ENCODE results near the gene CIB1. TPM values are rescaled to one million over a fixed set of nuclear protein-coding genes. Genes with fewer than 3 reads are reported as not detected.

CIB1 gene
- total RNA-seq, 2 experiments from 2014 or later = 279 to 295 TPM

DNA sequence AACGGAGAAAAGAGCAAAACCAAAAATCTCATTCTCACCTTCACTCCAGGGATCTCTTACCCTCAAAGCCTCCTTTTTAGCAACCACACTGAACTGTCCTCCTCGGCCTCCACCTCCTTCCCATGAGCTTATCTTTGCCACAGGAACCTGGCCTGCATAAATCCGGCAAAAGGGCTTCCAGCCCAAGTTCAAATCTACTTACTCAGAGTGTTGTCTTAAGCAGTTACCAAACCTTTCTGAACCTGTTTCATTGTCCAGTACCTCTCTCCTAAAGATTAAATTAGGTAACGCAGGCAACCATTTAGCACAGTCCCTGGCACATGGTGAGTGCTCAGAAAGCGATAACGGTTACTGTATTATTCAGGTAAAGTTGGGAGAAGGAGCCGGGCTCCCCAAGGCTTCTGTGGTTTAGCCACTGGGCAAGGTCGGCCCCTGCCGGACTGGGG lies 777 bp downstream of the CIB1 start:
- Histone ChIP-seq H3K4me3 (ENCODE audit: low read length) (peak overlapping the region; percentile 89), H3K36me3 (ENCODE audit: insufficient read depth, low read length) (peaks cover 41% of the 10 kb centered on the region), H3K27me3 (ENCODE audit: control insufficient read depth in 1 of 2, insufficient read depth in 2 of 2, low read length in 2 of 2) (no peaks in the 10 kb centered on the region), H3K27ac (ENCODE audit: low read depth in 1 of 2, low read length in 2 of 2) (peak overlapping the region; percentile 97 to 99), H3K9me3 (ENCODE audit: control insufficient read depth in 1 of 2, insufficient read depth in 1 of 2, low read length in 2 of 2) (no peaks in the 10 kb centered on the region), H3K4me1 (ENCODE audit: insufficient read depth, low read length) (peaks cover 65% of the 10 kb centered on the region)
- ChIA-PET CTCF (interaction anchor here (0.8 to 1.6 kb wide), 6 partner anchors 12 to 699 kb away, joined by 3 to 7 read pairs (median 4); partner anchors contain the start of genes HDDC3 and NGRN), POLR2A (interaction anchor here (0.7 to 5.1 kb wide), 18 partner anchors 11 to 699 kb away, joined by 4 to 97 read pairs (median 10); partner anchors contain the start of genes AP3S2, HDDC3, IDH2 and IQGAP1)
- peaks cover 61% of the 10 kb centered on the region for H3K36me3 Mint-ChIP-seq (ENCODE audit: low read depth)
- intact Hi-C loops (cut with DNase I, micrococcal nuclease) = loop anchor here (5.0 to 10.0 kb wide), 5 partner anchors 41 to 338 kb away; partner anchors contain the start of genes AP3S2 (in 1 of the 2), IDH2 (in 1 of the 2) and IQGAP1 (in 1 of the 2)
- TF ChIP-seq, protein P1, sequence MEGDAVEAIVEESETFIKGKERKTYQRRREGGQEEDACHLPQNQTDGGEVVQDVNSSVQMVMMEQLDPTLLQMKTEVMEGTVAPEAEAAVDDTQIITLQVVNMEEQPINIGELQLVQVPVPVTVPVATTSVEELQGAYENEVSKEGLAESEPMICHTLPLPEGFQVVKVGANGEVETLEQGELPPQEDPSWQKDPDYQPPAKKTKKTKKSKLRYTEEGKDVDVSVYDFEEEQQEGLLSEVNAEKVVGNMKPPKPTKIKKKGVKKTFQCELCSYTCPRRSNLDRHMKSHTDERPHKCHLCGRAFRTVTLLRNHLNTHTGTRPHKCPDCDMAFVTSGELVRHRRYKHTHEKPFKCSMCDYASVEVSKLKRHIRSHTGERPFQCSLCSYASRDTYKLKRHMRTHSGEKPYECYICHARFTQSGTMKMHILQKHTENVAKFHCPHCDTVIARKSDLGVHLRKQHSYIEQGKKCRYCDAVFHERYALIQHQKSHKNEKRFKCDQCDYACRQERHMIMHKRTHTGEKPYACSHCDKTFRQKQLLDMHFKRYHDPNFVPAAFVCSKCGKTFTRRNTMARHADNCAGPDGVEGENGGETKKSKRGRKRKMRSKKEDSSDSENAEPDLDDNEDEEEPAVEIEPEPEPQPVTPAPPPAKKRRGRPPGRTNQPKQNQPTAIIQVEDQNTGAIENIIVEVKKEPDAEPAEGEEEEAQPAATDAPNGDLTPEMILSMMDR (IDR thresholded peaks at IDR 0.05) = peak; percentile 34
- H3K4me1 Mint-ChIP-seq (ENCODE audit: low read depth) = peaks cover 56% of the 10 kb centered on the region
- H3K27me3 Mint-ChIP-seq = no peaks in the 10 kb centered on the region
- no peak for ATAC-seq (ENCODE audit: poor library complexity)
- no peaks in the 10 kb centered on the region for H3K9me3 Mint-ChIP-seq
- no peak for DNase-seq
- peak overlapping the region; percentile 99 for H3K27ac Mint-ChIP-seq
- peak overlapping the region; percentile 93 for H3K4me3 Mint-ChIP-seq

- Histone ChIP-seq H3K4me3 (ENCODE audit: low read length) (peak overlapping the region; percentile 89), H3K4me1 (ENCODE audit: insufficient read depth, low read length) (peaks cover 67% of the 10 kb centered on the region), H3K27ac (ENCODE audit: low read depth in 1 of 2, low read length in 2 of 2) (peak overlapping the region; percentile 97 to 99), H3K9me3 (ENCODE audit: control insufficient read depth in 1 of 2, insufficient read depth in 1 of 2, low read length in 2 of 2) (no peaks in the 10 kb centered on the region), H3K36me3 (ENCODE audit: insufficient read depth, low read length) (peaks cover 42% of the 10 kb centered on the region), H3K27me3 (ENCODE audit: control insufficient read depth in 1 of 2, insufficient read depth in 2 of 2, low read length in 2 of 2) (no peaks in the 10 kb centered on the region)
- no peaks in the 10 kb centered on the region for H3K27me3 Mint-ChIP-seq
- H3K4me1 Mint-ChIP-seq (ENCODE audit: low read depth) = peaks cover 56% of the 10 kb centered on the region
- H3K4me3 Mint-ChIP-seq = peak overlapping the region; percentile 93
- H3K9me3 Mint-ChIP-seq = no peaks in the 10 kb centered on the region
- ATAC-seq (ENCODE audit: poor library complexity) (no peak), DNase-seq (peak in 1 of 14 experiments; percentile 20)
- H3K36me3 Mint-ChIP-seq (ENCODE audit: low read depth) = peaks cover 61% of the 10 kb centered on the region
- CTCF ChIA-PET = interaction anchor here (0.6 to 1.8 kb wide), 3 partner anchors 11 to 817 kb away, joined by 3 to 4 read pairs (median 3); no protein-coding TSS in a partner anchor
- POLR2A ChIA-PET = interaction anchor here (1.0 to 5.1 kb wide), 11 partner anchors 9 to 308 kb away, joined by 3 to 97 read pairs (median 16); partner anchors contain the start of genes IDH2, IQGAP1, NGRN and SEMA4B
- H3K27ac Mint-ChIP-seq = peak overlapping the region; percentile 99
- intact Hi-C loops (cut with DNase I, micrococcal nuclease) = loop anchor here (5.0 to 10.0 kb wide), 5 partner anchors 40 to 337 kb away; partner anchors contain the start of genes AP3S2 (in 1 of the 2), IDH2 (in 1 of the 2) and IQGAP1 (in 1 of the 2)
- TF ChIP-seq, protein P1 (IDR thresholded peaks at IDR 0.05) = no peak
These were observed 1.5 kb downstream of the CIB1 start for GRCh38 chr15:90232196-90232595.

DNA sequence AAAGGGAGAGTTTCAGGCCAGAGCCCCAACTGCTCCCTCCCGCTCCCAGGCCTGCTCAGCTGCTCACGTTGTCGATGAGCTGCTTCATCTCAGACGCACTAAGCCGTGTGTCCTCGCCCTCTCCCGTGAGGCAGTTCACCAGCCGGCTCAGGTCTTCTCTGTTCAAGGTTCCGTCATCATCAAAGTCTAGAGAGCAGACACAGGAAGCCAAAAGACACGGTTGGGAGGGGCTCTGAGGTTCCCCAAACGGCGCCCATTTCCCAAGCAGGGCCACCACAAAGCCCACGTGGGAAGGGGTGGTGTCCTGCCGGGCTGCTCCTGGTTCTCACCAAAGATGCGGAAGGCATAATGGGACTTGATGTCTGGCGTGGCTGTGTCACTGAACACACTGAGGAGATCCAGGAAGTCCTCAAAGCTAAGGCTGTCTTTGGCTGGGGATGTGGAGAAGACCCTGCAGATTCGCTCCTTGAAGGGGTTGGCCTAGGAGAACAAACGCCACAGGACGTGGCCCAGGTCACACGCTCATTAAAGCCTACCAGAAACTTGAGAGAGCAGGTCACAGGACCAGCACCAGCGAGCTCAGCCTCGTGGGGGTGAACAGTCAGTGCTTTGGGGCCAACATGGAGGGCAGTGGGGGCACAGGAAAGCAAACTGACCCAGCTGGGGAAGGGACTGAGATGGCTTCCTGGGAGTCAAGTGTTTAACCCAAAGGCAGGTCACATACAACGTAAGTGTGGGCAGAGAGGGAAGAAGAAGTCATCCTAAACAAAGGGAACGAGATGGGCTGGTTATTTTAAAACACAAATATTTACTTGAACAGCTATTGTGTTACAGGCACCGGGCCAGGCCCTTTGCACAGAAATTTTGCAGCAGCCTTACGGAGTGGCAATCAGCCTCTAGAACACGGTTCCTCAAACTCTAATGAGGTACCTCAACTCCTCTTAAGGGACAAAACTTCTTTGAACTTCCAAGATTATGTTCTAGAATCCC lies 2.4 kb downstream of the CIB1 start:
- ATAC-seq (ENCODE audit: poor library complexity) (peak; percentile 69), DNase-seq (peak; percentile 69 to 96 (median 81))
- Histone ChIP-seq H3K27ac (ENCODE audit: low read depth in 1 of 2, low read length in 2 of 2) (peak overlapping the region; percentile 97 to 99), H3K4me3 (ENCODE audit: low read length) (peak overlapping the region; percentile 89), H3K27me3 (ENCODE audit: control insufficient read depth in 1 of 2, insufficient read depth in 2 of 2, low read length in 2 of 2) (no peaks in the 10 kb centered on the region), H3K36me3 (ENCODE audit: insufficient read depth, low read length) (peaks cover 45% of the 10 kb centered on the region), H3K4me1 (ENCODE audit: insufficient read depth, low read length) (peaks cover 67% of the 10 kb centered on the region), H3K9me3 (ENCODE audit: control insufficient read depth in 1 of 2, insufficient read depth in 1 of 2, low read length in 2 of 2) (no peaks in the 10 kb centered on the region)
- ChIA-PET CTCF (interaction anchor here (0.9 to 1.8 kb wide), 4 partner anchors 10 to 88 kb away, joined by 3 to 4 read pairs (median 4); partner anchors contain the start of gene NGRN), POLR2A (interaction anchor here (0.7 to 5.1 kb wide), 14 partner anchors 10 to 704 kb away, joined by 3 to 97 read pairs (median 8); partner anchors contain the start of genes HDDC3, IDH2, IQGAP1 and NGRN)
- TF ChIP-seq, protein P1 (IDR thresholded peaks at IDR 0.05) = no peak
- intact Hi-C loops (cut with DNase I, micrococcal nuclease) = loop anchor here (2.0 to 10.0 kb wide), 6 partner anchors 33 to 337 kb away; partner anchors contain the start of genes AP3S2 (in 1 of the 2), IDH2 (in 1 of the 2), IQGAP1 (in 1 of the 2) and NGRN (in 1 of the 2)
- Mint-ChIP-seq H3K27me3 (no peaks in the 10 kb centered on the region), H3K9me3 (no peaks in the 10 kb centered on the region), H3K4me3 (peak overlapping the region; percentile 93), H3K27ac (peak overlapping the region; percentile 99), H3K36me3 (ENCODE audit: low read depth) (peaks cover 57% of the 10 kb centered on the region), H3K4me1 (ENCODE audit: low read depth) (peaks cover 56% of the 10 kb centered on the region)

Measured in CD4-positive, alpha-beta T cell (primary cell).